Measurements from ENCODE around the gene ITM2A. TPM values are rescaled to one million over a fixed set of nuclear protein-coding genes. Genes with fewer than 3 reads are reported as not detected.

ITM2A gene
- total and polyA plus RNA-seq, 2 of the 4 experiments (the other 2 are of a cell fraction), result not detected

DNA sequence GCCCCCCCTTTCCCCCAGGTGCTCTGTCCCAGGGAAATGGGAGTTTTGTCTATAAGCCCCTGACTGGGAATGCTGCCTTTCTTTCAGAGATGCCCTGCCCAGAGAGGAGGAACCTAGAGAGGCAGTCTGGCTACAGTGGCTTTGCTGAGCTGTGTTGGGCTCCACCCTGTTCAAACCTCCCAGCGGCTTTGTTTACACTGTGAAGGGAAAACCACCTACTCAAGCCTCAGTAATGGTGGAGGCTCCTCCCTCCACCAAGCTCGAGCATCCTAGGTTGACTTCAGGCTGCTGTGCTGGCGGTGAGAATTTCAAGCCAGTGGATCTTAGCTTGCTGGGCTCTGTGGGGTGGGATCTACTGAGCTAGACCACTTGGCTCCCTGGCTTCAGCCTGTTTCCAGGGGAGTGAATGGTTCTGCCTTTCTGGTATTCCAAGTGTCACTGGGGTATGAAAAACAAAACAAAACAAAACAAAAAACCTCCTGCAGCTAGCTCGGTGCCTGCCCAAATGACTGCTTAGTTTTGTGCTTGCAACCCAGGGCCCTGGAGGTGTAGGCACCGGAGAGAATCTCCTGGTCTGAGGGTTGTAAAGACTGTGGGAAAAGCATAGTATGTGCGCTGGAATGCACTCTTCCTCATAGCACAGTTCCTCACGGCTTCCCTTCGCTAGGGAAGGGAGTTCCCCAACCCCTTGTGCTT lies 41.7 kb downstream of the ITM2A start:
- no peak overlapping the region for H4K5ac ChIP-seq (ENCODE audit: low read depth, low read length)
- H2BK5ac ChIP-seq (ENCODE audit: low read depth, low read length, poor library complexity, severe bottlenecking), result no peak overlapping the region
- H3K4me3 ChIP-seq (ENCODE audit: insufficient read depth, low read depth, low read length), result no peak overlapping the region
- H3K14ac ChIP-seq (replicated peaks; ENCODE audit: low read depth, low read length), result no peak overlapping the region
- H3K4ac ChIP-seq (ENCODE audit: low read depth, low read length), result no peak overlapping the region
- H3K18ac ChIP-seq (ENCODE audit: low read depth, low read length), result no peak overlapping the region
- H2BK15ac ChIP-seq (ENCODE audit: low read depth, low read length), result no peak overlapping the region
- H4K20me1 ChIP-seq (ENCODE audit: insufficient read depth, low read length), result no peaks in the 10 kb centered on the region
- in situ Hi-C loops (cut with MboI; ENCODE audit: low sequenced_read_pairs), result no loop called here
- no peaks in the 10 kb centered on the region for H3K79me1 ChIP-seq (ENCODE audit: low read depth in 1 of 2, low read length in 2 of 2)
- DNase-seq (no peak), ATAC-seq (ENCODE audit: low read depth) (no peak)
- BruUV-seq (replicated peaks), result no TSS peak
- H3K9me3 ChIP-seq (ENCODE audit: control insufficient read depth, insufficient read depth, low read length), result no peaks in the 10 kb centered on the region
- H2BK20ac ChIP-seq (ENCODE audit: low read depth, low read length), result no peak overlapping the region
- POLR2A ChIA-PET (ENCODE audit: unreplicated experiment), result no interaction called here
- H2AFZ ChIP-seq (replicated peaks; ENCODE audit: low read length, poor library complexity), result no peak overlapping the region
- H3K4me1 ChIP-seq (ENCODE audit: control insufficient read depth, insufficient read depth, low read length), result no peaks in the 10 kb centered on the region
- no peak overlapping the region for H2AK5ac ChIP-seq (ENCODE audit: low read depth, low read length)
- H3K27ac ChIP-seq (ENCODE audit: insufficient read depth, low read length), result no peak overlapping the region
- intact Hi-C loops (cut with micrococcal nuclease), result no loop called here
- H3K23ac ChIP-seq (ENCODE audit: low read depth, low read length), result no peak overlapping the region
- H3K9ac ChIP-seq (ENCODE audit: low read depth, low read length), result no peak overlapping the region
- no peak overlapping the region for H4K91ac ChIP-seq (ENCODE audit: insufficient read depth, low read depth, low read length)
- H2AK9ac ChIP-seq (replicated peaks; ENCODE audit: low read depth, low read length, poor library complexity), result no peak overlapping the region
- H4K8ac ChIP-seq (ENCODE audit: low read depth in 2 of 2, low read length in 2 of 2), result no peak overlapping the region
- no peak for TF ChIP-seq CHD1 (IDR thresholded peaks at IDR 0.05; ENCODE audit: low read depth, low read length)
- no peak for TF ChIP-seq POLR2A (IDR thresholded peaks at IDR 0.05; ENCODE audit: low read depth, low read length)
- TF ChIP-seq, protein P1, sequence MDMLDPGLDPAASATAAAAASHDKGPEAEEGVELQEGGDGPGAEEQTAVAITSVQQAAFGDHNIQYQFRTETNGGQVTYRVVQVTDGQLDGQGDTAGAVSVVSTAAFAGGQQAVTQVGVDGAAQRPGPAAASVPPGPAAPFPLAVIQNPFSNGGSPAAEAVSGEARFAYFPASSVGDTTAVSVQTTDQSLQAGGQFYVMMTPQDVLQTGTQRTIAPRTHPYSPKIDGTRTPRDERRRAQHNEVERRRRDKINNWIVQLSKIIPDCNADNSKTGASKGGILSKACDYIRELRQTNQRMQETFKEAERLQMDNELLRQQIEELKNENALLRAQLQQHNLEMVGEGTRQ (IDR thresholded peaks at IDR 0.05; ENCODE audit: low read depth, low read length), result no peak
- no peak for TF ChIP-seq MXI1 (IDR thresholded peaks at IDR 0.05; ENCODE audit: borderline replicate concordance, low read depth, low read length)
- TF ChIP-seq RCOR1 (IDR thresholded peaks at IDR 0.05; ENCODE audit: insufficient replicate concordance, low read length), result no peak
- TF ChIP-seq MAZ (IDR thresholded peaks at IDR 0.05; ENCODE audit: borderline replicate concordance, low read depth, low read length), result no peak
- TF ChIP-seq BHLHE40 (IDR thresholded peaks at IDR 0.05; ENCODE audit: low read depth, low read length), result no peak
- no peaks in the 10 kb centered on the region for H3K9me1 ChIP-seq (ENCODE audit: insufficient read depth, low read length)
- CTCF ChIA-PET, result no interaction called here
- no peak overlapping the region for H3K56ac ChIP-seq (ENCODE audit: extremely low read depth, insufficient read depth, low read length)
- dilution Hi-C loops (cut with HindIII; ENCODE audit: low sequenced_read_pairs, unreplicated experiment), result no loop called here
- H3K4me2 ChIP-seq (ENCODE audit: low read depth, low read length), result no peak overlapping the region
- no peak overlapping the region for H2BK120ac ChIP-seq (ENCODE audit: low read depth, low read length)
- H3K27me3 ChIP-seq (ENCODE audit: control insufficient read depth, insufficient read depth, low read length), result no peaks in the 10 kb centered on the region
- H3K36me3 ChIP-seq (ENCODE audit: control insufficient read depth, insufficient read depth, low read length), result no peaks in the 10 kb centered on the region
- WGBS, 2 experiments (ENCODE audit: extremely low coverage in 2 of 2, insufficient read length in 1 of 2), result no CpG with 5 or more reads among the region's 8 CpGs

Other genes with a start within 250 kb of the ITM2A start
- not detected in 2 replicates for gene GPR174, start 222.6 kb downstream of the ITM2A start, total RNA-seq (2012; rRNA removed)
- gene GPR174, start 222.6 kb downstream of the ITM2A start, polyA plus RNA-seq (2012; rRNA removed), result not detected in 2 replicates

Data from IMR-90 (cell line).